Hematopoietic multipotent progenitor cell treated with erythropoietin and hydrocortisone succinate and interleukin-3 and kit ligand, for 15 days (in vitro differentiated cells): ENCODE measurements around the gene TLR6.

ENCODE experiments used
- DNase-seq: peaks from one replicate; pipeline ENCODE4 v3.0.0-alpha.2; 2015; ENCODE audit warnings: low spot score

The TLR6 gene

GRCh38 chr4:38856524-38857337 is at the start of gene TLR6:
Gene TLR6, minus strand, starts transcription at chr4:38856817. Its CDS starts 27,344 bp downstream, at chr4:38829473.
- peak; percentile 84 for DNase-seq

- DNase-seq = peak; percentile 6
Measured at GRCh38 chr4:38905652-38906385, 49.2 kb upstream of the TLR6 start.

- no peak for DNase-seq
Measured at GRCh38 chr4:38904682-38905081, 48.1 kb upstream of the TLR6 start.

- no peak for DNase-seq
Measured at GRCh38 chr4:38904090-38904666, 47.6 kb upstream of the TLR6 start.

- peak; percentile 13 for DNase-seq
Measured at GRCh38 chr4:38902695-38903094, 46.1 kb upstream of the TLR6 start.

GRCh38 chr4:38902221-38902620 is 45.6 kb upstream of the TLR6 start:
- DNase-seq = no peak

- no peak for DNase-seq
Measured at GRCh38 chr4:38898245-38898644, 41.6 kb upstream of the TLR6 start.

GRCh38 chr4:38896940-38897339 is 40.3 kb upstream of the TLR6 start:
- no peak for DNase-seq

GRCh38 chr4:38894322-38894982 is 37.8 kb upstream of the TLR6 start:
- no peak for DNase-seq

GRCh38 chr4:38891051-38891983 is 34.7 kb upstream of the TLR6 start:
- no peak for DNase-seq

- DNase-seq = no peak
Measured at GRCh38 chr4:38889143-38889542, 32.5 kb upstream of the TLR6 start.

- DNase-seq = no peak
Measured at GRCh38 chr4:38884254-38884653, 27.6 kb upstream of the TLR6 start.

GRCh38 chr4:38876636-38877035 is 20.0 kb upstream of the TLR6 start:
- no peak for DNase-seq

- DNase-seq = no peak
Measured at GRCh38 chr4:38873290-38873944, 16.8 kb upstream of the TLR6 start.

GRCh38 chr4:38872620-38873019 is 16.0 kb upstream of the TLR6 start:
- no peak for DNase-seq

GRCh38 chr4:38871593-38871992 is 15.0 kb upstream of the TLR6 start:
- no peak for DNase-seq

- no peak for DNase-seq
Measured at GRCh38 chr4:38870098-38870808, 13.6 kb upstream of the TLR6 start.

- DNase-seq = no peak
Measured at GRCh38 chr4:38869511-38869910, 12.9 kb upstream of the TLR6 start.

GRCh38 chr4:38868059-38868960 is 11.7 kb upstream of the TLR6 start:
- no peak for DNase-seq
